Measurements from ENCODE around the gene BPIFA3.

BPIFA3 gene

DNA sequence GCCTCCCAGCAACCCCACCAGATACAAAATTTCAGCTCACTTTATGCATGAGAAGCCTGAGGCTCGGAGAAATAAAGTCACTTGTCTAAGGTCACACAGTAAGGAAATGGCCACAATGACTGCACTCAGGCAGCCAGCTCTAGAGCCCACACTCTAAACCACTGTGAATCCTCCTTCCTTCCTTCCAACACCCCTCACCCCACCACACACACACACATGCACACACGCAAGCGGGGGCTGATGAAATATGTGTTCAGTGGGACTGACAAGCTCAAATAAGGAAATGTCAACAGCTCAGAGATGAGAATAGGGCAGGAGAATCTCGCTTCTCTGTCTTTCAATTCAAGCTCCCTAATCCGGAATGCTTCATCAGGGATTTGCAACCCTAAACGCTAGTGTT, 12.7 kb downstream of the BPIFA3 start:
- DNase-seq, result no peak

- DNase-seq, result no peak
These were observed 14.1 kb downstream of the BPIFA3 start for GRCh38 chr20:33231237-33231636.

- DNase-seq, result no peak
These were observed 15.4 kb downstream of the BPIFA3 start for GRCh38 chr20:33232486-33233072.

GRCh38 chr20:33233129-33233774, 16.1 kb downstream of the BPIFA3 start:
- no peak for DNase-seq

DNA sequence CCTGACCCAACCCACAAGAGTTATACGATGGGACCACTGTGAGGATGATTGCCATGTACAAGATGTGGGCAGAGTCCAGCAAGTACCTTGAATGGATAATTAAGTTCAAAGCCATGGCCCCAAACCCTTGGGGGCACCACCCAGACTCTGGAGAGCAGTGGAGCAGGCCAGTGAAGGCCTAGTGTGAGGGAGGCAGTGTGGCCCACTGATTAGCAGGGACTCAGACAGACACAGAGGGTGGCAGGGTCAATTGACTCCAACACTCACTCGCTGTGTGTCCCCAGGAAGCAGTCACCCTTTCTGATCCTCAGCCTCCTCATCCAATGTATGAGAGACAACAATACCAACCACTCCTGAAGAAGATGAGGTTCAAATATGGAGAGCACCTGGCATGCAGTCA, 16.9 kb downstream of the BPIFA3 start:
- no peak for DNase-seq

DNA sequence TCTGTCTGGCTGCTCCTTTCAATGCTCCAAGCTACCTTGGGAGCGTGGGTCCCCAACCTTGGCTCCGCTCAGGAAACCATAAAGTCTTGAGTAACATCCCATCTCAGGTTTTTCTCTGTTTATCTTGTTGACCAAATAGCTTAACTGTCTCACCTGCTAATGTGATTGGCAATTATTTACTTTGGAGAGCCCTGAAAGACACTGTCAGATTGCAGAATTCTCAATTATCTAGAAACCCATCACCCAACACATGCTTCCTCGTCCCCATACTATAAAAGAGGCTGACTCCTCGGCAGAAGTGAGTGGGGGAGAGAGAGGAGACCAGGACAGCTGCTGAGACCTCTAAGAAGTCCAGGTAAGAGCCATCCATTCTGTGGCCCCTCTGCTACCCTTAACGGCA, 18.5 kb downstream of the BPIFA3 start, which contains the start of gene BPIFA1:
BPIFA1 (plus strand) TSS at position 301 of the 400 bp plus-strand sequence. CDS start 1,716 bp downstream, outside the sequence.
- DNase-seq, result no peak

- DNase-seq, result no peak
These were observed 19.2 kb downstream of the BPIFA3 start for GRCh38 chr20:33236351-33236750.

DNA sequence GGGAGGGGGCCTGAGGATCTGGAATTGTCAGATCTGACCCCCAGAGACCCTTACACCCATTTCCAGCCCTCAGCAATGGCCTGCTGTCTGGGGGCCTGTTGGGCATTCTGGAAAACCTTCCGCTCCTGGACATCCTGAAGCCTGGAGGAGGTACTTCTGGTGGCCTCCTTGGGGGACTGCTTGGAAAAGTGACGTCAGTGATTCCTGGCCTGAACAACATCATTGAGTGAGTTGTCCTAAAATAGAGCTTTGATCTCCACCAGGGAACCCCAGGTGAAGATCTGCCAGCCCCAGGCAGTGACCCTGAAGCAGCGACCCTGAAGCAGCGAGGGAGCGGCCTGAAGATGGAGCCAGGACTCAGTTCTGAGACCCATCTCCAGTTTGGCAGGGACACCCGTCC, 20.8 kb downstream of the BPIFA3 start:
- no peak for DNase-seq

- no peak for DNase-seq
These were observed 22.3 kb downstream of the BPIFA3 start for GRCh38 chr20:33239418-33239817.

DNA sequence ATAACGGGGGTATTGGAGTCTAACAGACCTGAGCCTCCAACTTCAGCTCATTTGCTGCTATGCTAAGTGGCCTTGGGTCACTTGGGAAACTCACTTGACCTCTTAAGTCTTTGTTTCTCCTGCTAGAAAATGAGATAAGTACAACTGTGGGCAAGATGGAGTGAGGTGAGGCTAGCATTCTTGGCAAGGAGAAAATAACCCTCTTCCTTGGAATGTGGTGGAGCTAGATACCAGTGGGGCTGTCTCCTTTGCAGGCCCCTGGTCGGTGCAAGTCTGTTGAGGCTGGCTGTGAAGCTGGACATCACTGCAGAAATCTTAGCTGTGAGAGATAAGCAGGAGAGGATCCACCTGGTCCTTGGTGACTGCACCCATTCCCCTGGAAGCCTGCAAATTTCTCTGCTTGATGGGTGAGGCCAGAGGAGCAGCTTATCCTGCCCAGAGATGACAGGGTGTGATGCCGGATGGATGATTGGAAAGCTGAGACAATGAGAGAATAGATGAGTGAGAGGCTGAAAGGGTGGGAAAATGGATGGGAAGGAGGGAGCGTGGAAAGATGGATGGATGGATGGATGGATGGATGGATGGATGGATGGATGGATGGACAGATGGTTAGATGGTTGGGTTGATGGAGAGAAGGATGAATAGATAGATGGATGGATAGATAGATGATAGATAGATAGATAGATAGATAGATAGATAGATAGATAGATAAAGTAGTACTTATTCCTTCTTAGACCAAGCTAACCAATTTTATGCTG, 23.0 kb downstream of the BPIFA3 start:
- no peak for DNase-seq

GRCh38 chr20:33240923-33241322, 23.8 kb downstream of the BPIFA3 start:
- no peak for DNase-seq

GRCh38 chr20:33242319-33243100, 25.4 kb downstream of the BPIFA3 start:
- DNase-seq, result no peak

GRCh38 chr20:33246077-33246476, 28.9 kb downstream of the BPIFA3 start:
- no peak for DNase-seq

DNA sequence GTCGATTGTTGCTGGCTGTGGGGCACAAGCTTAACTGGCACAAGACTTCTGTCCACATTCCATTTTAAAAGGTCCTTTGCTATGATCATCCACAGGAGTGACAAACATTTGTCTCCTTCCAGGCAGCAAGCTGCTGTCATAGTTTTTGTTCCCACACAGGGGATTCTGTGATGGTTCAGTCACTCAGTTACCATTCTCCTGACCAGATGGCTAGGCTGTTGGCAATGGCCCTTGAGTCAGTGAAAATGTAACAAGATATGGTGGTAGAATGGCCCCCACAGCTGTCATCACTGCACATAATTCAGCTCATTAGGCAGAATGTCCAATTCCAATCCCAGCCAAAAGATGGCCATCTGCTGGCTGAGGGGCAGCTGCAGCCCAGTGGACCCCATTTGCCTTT, 32.3 kb downstream of the BPIFA3 start:
- DNase-seq, result no peak

- no peak for DNase-seq
These were observed 33.5 kb downstream of the BPIFA3 start for GRCh38 chr20:33250666-33251065.

DNA sequence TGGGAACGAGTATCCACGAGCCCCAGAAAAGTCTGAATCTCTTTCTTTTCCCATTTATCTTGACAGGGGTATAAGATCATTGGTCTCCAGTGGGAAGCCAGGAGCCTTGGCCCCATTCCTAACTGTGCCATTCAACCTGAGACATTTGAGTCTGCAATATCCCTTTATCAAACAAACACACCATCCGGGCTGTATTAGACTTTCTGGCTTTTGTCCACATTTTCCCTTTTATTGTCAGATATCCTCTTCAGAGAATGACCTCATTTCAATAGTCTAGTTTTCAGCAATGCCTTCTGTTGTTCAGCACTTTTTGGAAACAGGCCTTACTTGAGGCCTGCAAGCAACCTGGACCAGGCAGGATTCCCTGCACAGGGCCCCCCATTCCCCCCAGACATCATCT, 34.3 kb downstream of the BPIFA3 start:
- no peak for DNase-seq

- no peak for DNase-seq
These were observed 35.3 kb downstream of the BPIFA3 start for GRCh38 chr20:33252460-33252859.

GRCh38 chr20:33255005-33255404, 37.9 kb downstream of the BPIFA3 start:
- no peak for DNase-seq

- no peak for DNase-seq
These were observed 40.1 kb downstream of the BPIFA3 start for GRCh38 chr20:33257237-33257636.

DNA sequence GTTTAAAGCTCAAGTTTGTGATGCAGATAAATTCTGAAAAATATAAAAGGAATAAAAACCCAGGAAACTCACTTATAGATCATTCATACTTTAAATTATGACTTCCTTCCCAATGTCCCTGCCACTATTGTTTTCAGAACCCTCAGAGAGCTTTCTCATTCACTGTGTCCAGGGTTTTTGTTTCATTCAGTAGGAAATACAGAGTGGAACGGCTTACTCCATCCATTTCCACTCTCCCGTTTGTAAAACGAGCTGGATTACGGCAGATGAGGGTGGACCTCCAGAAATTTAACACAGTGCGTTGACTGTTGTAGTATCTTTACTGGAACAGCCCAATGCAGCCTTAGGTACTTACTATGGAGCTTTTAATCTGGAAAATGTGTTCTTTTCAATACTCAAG, 42.2 kb downstream of the BPIFA3 start:
- no peak for DNase-seq

DNA sequence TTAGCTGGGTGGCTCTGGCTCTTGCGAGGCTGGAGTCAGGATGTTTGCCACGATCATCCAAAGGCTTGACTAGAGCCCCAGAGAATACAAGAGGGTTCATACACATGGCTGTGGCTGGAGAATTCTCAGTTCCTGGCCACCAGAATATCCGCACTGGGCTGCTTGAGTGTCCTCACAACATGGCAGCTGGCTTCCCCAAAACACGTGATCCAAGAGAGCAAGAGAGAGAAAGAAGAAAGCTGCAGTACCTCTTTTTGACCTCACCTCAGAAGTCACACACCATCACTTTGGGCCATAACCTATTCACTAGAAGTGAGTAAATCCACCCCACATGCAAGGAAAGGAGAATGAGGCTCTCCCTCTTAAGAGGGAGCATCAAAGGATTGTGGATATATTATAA, 44.3 kb downstream of the BPIFA3 start:
- DNase-seq, result no peak

GRCh38 chr20:33262658-33263065, 45.5 kb downstream of the BPIFA3 start:
- peak; percentile 6 for DNase-seq

DNA sequence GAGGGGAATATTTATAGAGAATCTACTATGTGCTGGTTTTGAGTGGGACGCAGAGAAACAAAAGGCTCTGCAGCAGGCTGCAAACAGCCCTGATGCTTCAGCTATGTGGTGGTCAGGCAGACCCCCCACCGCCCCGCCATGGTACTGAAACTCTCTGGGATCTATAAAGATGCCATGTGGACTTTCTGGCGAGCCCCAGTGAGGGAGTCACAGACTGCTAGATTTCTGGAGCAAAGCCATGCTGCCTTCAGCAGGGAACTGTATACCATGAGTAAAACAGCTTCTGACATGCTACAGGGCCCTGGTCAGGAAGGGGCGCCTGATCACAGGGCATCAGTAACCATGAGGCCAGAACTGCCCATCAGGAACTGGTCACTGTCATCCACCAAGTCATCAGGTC, 46.6 kb downstream of the BPIFA3 start:
- DNase-seq, result no peak

Data from CD4-positive, alpha-beta T cell treated with Interferon gamma for 1 hour (primary cell).